Heart left ventricle (tissue), 16 donors: ENCODE measurements around the gene DEPDC5. TPM values are rescaled to one million over a fixed set of nuclear protein-coding genes. Genes with fewer than 3 reads are reported as not detected.

Experiments
- ATAC-seq, 4 donors: fragments of 200-7000 bp; cut with Tn5 transposase; one replicate each; pipeline ENCODE4 v1.9.1; 2020 to 2022; ENCODE audit warnings: moderate library complexity in 4 of 4, mild to moderate bottlenecking in 3 of 4, moderate number of reproducible peaks in 1 of 4
- DNase-seq, 5 donors: peaks; one replicate each; pipeline ENCODE4 v3.0.0-alpha.2; 2020
- H3K27ac ChIP-seq, 12 donors: fragments of 200-600 bp; sonication (generic) in 4 of 12; one replicate each; pipeline versions ENCODE4 v1.5.0 to v1.8.0; 2016 to 2022; ENCODE audit warnings: mild to moderate bottlenecking in 2 of 12
- H3K27me3 ChIP-seq, 9 donors: fragments of 200-600 bp; sonication (generic) in 2 of 9; one replicate each; pipeline versions ENCODE4 v1.5.1 to v1.8.0; 2016 to 2022; ENCODE audit warnings: mild to moderate bottlenecking in 3 of 9
- H3K36me3 ChIP-seq, 9 donors: fragments of 200-600 bp; sonication (generic) in 2 of 9; one replicate each; pipeline versions ENCODE4 v1.5.0 to v1.8.0; 2018 to 2022; ENCODE audit warnings: mild to moderate bottlenecking in 2 of 9
- H3K4me1 ChIP-seq, 12 donors: fragments of 200-600 bp; sonication (generic) in 4 of 12; one replicate each; pipeline versions ENCODE4 v1.5.0 to v1.8.0; 2016 to 2022; ENCODE audit warnings: mild to moderate bottlenecking in 3 of 12
- H3K4me3 ChIP-seq, 12 donors: fragments of 200-600 bp; sonication (generic) in 4 of 12; one replicate each; pipeline versions ENCODE4 v1.5.0 to v1.8.0; 2017 to 2022; ENCODE audit warnings: mild to moderate bottlenecking in 9 of 12, moderate library complexity in 4 of 12
- H3K9me3 ChIP-seq, 12 donors: fragments of 200-600 bp; sonication (generic) in 4 of 12; one replicate each; pipeline versions ENCODE4 v1.5.0 to v1.8.0; 2016 to 2022; ENCODE audit warnings: mild to moderate bottlenecking in 1 of 12
- POLR2A ChIP-seq, 2 donors: fragments of 450-650 bp; IDR thresholded peaks; one replicate each; pipeline ENCODE4 v1.6.1; 2017; ENCODE audit warnings: antibody characterized with exemption in 2 of 2, mild to moderate bottlenecking in 2 of 2, moderate library complexity in 2 of 2
- WGBS, 4 donors: extraction: QIAGEN DNeasy Blood & Tissue Kit in 2 of 4; methylation state at CpG; one replicate each; pipeline versions ENCODE4 v1.1.5 to v1.1.7; 2013 to 2018; 5-methylcytosine and 5-hydroxymethylcytosine counted together
- intact Hi-C, 10 donors: fragments of 100-400 bp; cut with DNase I; formaldehyde crosslinking; loops; one replicate each; pipeline versions ENCODE4 v1.11.1 to v1.14.2; 2022
- polyA plus RNA-seq, 2 donors: library from polyadenylated mRNA; stranded (reverse); fragments of 200-250 nt; gene quantifications; one replicate each; pipeline ENCODE4 v1.2.3, GENCODE V29; 2013
- total RNA-seq, 9 donors: library from RNA; depleted of rRNA in 2 of 9; stranded (reverse); fragments of >200 nt in 2 of 9; fragmentation: NEBNext Ultra II Directional in 3 of 9; extraction: Animal tissue kit (Norgen Biotek cat#: 25700) in 3 of 9; gene quantifications; one replicate each; pipeline versions ENCODE4 v1.1.0 to v1.2.4, GENCODE V29; 2016 to 2023
- TF ChIP-seq, protein P1 (sequence below), 12 donors: fragments of 200-600 bp; sonication (generic) in 4 of 12; IDR thresholded peaks; one replicate each; pipeline versions ENCODE4 v1.5.0 to v1.8.0; 2018 to 2022; ENCODE audit warnings: antibody characterized with exemption in 12 of 12, mild to moderate bottlenecking in 5 of 12
- donor health status: ischemic (EF 13 %, LVEDD 7.1; RV severe dilation, severe dysfunction).
- donor health status: healthy with polysubstance abuse.
- donor health status: DM: no; HTN: yes; CAD: no.
- donor health status: DM: no; HTN: no; CAD: no.
- donor health status: ischemic (EF 25% LVEDD 6.9; RV normal size, moderate dysfunction).
- donor health status: ischemic (EF 25% LVEDD 5.7; RV mildly dilated, moderate dysfunction).
- donor health status: healthy.
- donor health status: DM: yes; HTN: yes; CAD: no.
- donor health status: ischemic (EF 35%, LVEDD 5.7; RV mildly dilated, moderate dysfunction).
- donor health status: nonischemic (EF 11% LVEDD 7.7; RV severe dilation, severe dysfunction).
- donor health status: DM: yes; HTN: yes; CAD: no.
- donor health status: PGD.
- donor health status: ischemic (EF 29% LVEDD 5.4; RV normal size, mild dysfunction).
- donor health status: nonischemic (EF 23%, LVEDD 6.1; RV moderate dilation, normal function).

DEPDC5 gene
- total and polyA plus RNA-seq, 11 donors = 5.7 to 21.4 (median 10.4) TPM

GRCh38 chr22:31881200-31881599, 127.4 kb downstream of the DEPDC5 start:
- H3K9me3 ChIP-seq = no peaks in the 10 kb centered on the region
- H3K4me1 ChIP-seq = no peaks in the 10 kb centered on the region
- H3K27ac ChIP-seq = no peak overlapping the region
- intact Hi-C loops = no loop called here
- no peak for ATAC-seq
- no peak overlapping the region for H3K4me3 ChIP-seq
- DNase-seq = no peak
- WGBS, 4 donors = 91 to 95% (median 92%) methylated on average over 6 of the region's 6 CpGs
- TF ChIP-seq POLR2A (IDR thresholded peaks at IDR 0.05) = no peak
- TF ChIP-seq, protein P1, sequence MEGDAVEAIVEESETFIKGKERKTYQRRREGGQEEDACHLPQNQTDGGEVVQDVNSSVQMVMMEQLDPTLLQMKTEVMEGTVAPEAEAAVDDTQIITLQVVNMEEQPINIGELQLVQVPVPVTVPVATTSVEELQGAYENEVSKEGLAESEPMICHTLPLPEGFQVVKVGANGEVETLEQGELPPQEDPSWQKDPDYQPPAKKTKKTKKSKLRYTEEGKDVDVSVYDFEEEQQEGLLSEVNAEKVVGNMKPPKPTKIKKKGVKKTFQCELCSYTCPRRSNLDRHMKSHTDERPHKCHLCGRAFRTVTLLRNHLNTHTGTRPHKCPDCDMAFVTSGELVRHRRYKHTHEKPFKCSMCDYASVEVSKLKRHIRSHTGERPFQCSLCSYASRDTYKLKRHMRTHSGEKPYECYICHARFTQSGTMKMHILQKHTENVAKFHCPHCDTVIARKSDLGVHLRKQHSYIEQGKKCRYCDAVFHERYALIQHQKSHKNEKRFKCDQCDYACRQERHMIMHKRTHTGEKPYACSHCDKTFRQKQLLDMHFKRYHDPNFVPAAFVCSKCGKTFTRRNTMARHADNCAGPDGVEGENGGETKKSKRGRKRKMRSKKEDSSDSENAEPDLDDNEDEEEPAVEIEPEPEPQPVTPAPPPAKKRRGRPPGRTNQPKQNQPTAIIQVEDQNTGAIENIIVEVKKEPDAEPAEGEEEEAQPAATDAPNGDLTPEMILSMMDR (IDR thresholded peaks at IDR 0.05) = no peak
- no peaks in the 10 kb centered on the region for H3K27me3 ChIP-seq
- peaks cover 0 to 68% (median 37%) of the 10 kb centered on the region in 9 donors for H3K36me3 ChIP-seq

GRCh38 chr22:31881865-31882264, 128.0 kb downstream of the DEPDC5 start:
- Histone ChIP-seq H3K9me3 (no peaks in the 10 kb centered on the region), H3K27me3 (no peaks in the 10 kb centered on the region), H3K4me3 (no peak overlapping the region), H3K27ac (no peak overlapping the region), H3K36me3 (peaks cover 0 to 66% (median 31%) of the 10 kb centered on the region in 9 donors), H3K4me1 (no peaks in the 10 kb centered on the region)
- TF ChIP-seq POLR2A (IDR thresholded peaks at IDR 0.05) = no peak
- TF ChIP-seq, protein P1 (IDR thresholded peaks at IDR 0.05) = no peak
- 95 to 99% (median 97%) methylated on average over 3 of the region's 3 CpGs for WGBS, 4 donors
- DNase-seq = no peak
- intact Hi-C loops = no loop called here
- no peak for ATAC-seq

- no peak for TF ChIP-seq POLR2A (IDR thresholded peaks at IDR 0.05)
- TF ChIP-seq, protein P1 (IDR thresholded peaks at IDR 0.05) = no peak
- H3K27me3 ChIP-seq = no peaks in the 10 kb centered on the region
Measured at GRCh38 chr22:31882971-31883370, 129.2 kb downstream of the DEPDC5 start.

GRCh38 chr22:31883989-31884388, 130.2 kb downstream of the DEPDC5 start:
- no peaks in the 10 kb centered on the region for H3K4me1 ChIP-seq
- H3K36me3 ChIP-seq = peaks cover 0 to 64% (median 27%) of the 10 kb centered on the region in 9 donors
- H3K27ac ChIP-seq = no peak overlapping the region
- ATAC-seq (no peak), DNase-seq (no peak)
- 89 to 97% (median 93%) methylated on average over 6 of the region's 6 CpGs for WGBS, 4 donors
- TF ChIP-seq, protein P1 (IDR thresholded peaks at IDR 0.05) = no peak
- TF ChIP-seq POLR2A (IDR thresholded peaks at IDR 0.05) = no peak
- no peaks in the 10 kb centered on the region for H3K27me3 ChIP-seq
- no peaks in the 10 kb centered on the region for H3K9me3 ChIP-seq
- intact Hi-C loops = no loop called here
- H3K4me3 ChIP-seq = no peak overlapping the region

More at GRCh38 chr22:31882971-31883370, 129.2 kb downstream of the DEPDC5 start:
- 77 to 82% (median 80%) methylated on average over 3 of the region's 3 CpGs for WGBS, 4 donors
- H3K27ac ChIP-seq = no peak overlapping the region
- intact Hi-C loops = no loop called here
- DNase-seq (no peak), ATAC-seq (no peak)
- no peaks in the 10 kb centered on the region for H3K4me1 ChIP-seq
- no peaks in the 10 kb centered on the region for H3K9me3 ChIP-seq
- H3K36me3 ChIP-seq = peaks cover 0 to 62% (median 27%) of the 10 kb centered on the region in 9 donors
- no peak overlapping the region for H3K4me3 ChIP-seq
